ENCODE measurements around the gene LSM14B. TPM values are rescaled to one million over a fixed set of nuclear protein-coding genes. Genes with fewer than 3 reads are reported as not detected.

LSM14B gene
- total and polyA plus RNA-seq, 2 experiments from 2014 or later: 7.1 to 43.1 TPM

GRCh38 chr20:62157387-62158087, 35.3 kb downstream of the LSM14B start:
- DNase-seq (ENCODE audit: low spot score): no peak
- H2AFZ ChIP-seq: no peak overlapping the region
- no peak overlapping the region for H3K27ac ChIP-seq
- 88% methylated on average over 24 of the region's 25 CpGs for WGBS (ENCODE audit: low lambda C conversion rate, missing lambda C conversion rate)
- no peak overlapping the region for H3K4me2 ChIP-seq
- H3K9me3 ChIP-seq (ENCODE audit: low read depth): no peaks in the 10 kb centered on the region
- H3K27me3 ChIP-seq: no peaks in the 10 kb centered on the region
- H3K9me2 ChIP-seq (replicated peaks; ENCODE audit: insufficient read depth): no peaks in the 10 kb centered on the region
- peaks cover 57% of the 10 kb centered on the region for H3K79me2 ChIP-seq
- no peak overlapping the region for H3K4me3 ChIP-seq
- H3K4me1 ChIP-seq (ENCODE audit: insufficient read depth): no peaks in the 10 kb centered on the region
- TF ChIP-seq, protein P1, sequence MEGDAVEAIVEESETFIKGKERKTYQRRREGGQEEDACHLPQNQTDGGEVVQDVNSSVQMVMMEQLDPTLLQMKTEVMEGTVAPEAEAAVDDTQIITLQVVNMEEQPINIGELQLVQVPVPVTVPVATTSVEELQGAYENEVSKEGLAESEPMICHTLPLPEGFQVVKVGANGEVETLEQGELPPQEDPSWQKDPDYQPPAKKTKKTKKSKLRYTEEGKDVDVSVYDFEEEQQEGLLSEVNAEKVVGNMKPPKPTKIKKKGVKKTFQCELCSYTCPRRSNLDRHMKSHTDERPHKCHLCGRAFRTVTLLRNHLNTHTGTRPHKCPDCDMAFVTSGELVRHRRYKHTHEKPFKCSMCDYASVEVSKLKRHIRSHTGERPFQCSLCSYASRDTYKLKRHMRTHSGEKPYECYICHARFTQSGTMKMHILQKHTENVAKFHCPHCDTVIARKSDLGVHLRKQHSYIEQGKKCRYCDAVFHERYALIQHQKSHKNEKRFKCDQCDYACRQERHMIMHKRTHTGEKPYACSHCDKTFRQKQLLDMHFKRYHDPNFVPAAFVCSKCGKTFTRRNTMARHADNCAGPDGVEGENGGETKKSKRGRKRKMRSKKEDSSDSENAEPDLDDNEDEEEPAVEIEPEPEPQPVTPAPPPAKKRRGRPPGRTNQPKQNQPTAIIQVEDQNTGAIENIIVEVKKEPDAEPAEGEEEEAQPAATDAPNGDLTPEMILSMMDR (IDR thresholded peaks at IDR 0.05; ENCODE audit: poor library complexity): no peak
- no peak for TF ChIP-seq EZH2 (IDR thresholded peaks at IDR 0.05; ENCODE audit: borderline replicate concordance)
- TF ChIP-seq EZH2phosphoT487 (IDR thresholded peaks at IDR 0.05; ENCODE audit: low read depth, severe bottlenecking, unreplicated experiment): no peak
- H4K20me1 ChIP-seq (ENCODE audit: insufficient read depth, poor library complexity, severe bottlenecking): peaks cover 31% of the 10 kb centered on the region
- H3K36me3 ChIP-seq (replicated peaks; ENCODE audit: insufficient read depth, low read depth): no peaks in the 10 kb centered on the region

DNA sequence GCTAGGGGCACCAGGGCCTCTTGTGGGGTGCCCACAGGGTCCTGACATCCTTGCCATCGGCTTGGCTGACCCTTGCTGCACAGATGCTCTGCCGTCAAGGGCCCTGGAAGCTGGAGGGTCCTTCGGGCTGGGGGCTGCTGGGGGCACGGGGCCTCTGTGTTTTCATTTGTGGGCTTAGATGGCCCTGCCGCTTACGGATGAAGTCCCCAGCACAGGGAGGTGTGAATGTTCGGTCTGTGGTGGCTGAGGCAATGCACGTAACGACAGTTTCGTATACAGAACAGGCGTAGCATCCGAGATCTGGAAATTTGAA, 35.8 kb downstream of the LSM14B start:
- TF ChIP-seq EZH2phosphoT487 (IDR thresholded peaks at IDR 0.05; ENCODE audit: low read depth, severe bottlenecking, unreplicated experiment) (no peak), EZH2 (IDR thresholded peaks at IDR 0.05; ENCODE audit: borderline replicate concordance) (no peak)
- TF ChIP-seq, protein P1 (IDR thresholded peaks at IDR 0.05; ENCODE audit: poor library complexity): no peak
- H3K9me3 ChIP-seq (ENCODE audit: low read depth): no peaks in the 10 kb centered on the region
- WGBS (ENCODE audit: low lambda C conversion rate, missing lambda C conversion rate): 98% methylated on average over 12 of the region's 12 CpGs
- H3K27ac ChIP-seq: no peak overlapping the region
- no peaks in the 10 kb centered on the region for H3K4me1 ChIP-seq (ENCODE audit: insufficient read depth)
- H3K9me2 ChIP-seq (replicated peaks; ENCODE audit: insufficient read depth): no peaks in the 10 kb centered on the region
- no peaks in the 10 kb centered on the region for H3K36me3 ChIP-seq (replicated peaks; ENCODE audit: insufficient read depth, low read depth)
- DNase-seq (ENCODE audit: low spot score): no peak
- no peaks in the 10 kb centered on the region for H3K27me3 ChIP-seq
- H2AFZ ChIP-seq: no peak overlapping the region
- peaks cover 31% of the 10 kb centered on the region for H4K20me1 ChIP-seq (ENCODE audit: insufficient read depth, poor library complexity, severe bottlenecking)
- H3K79me2 ChIP-seq: peaks cover 52% of the 10 kb centered on the region
- H3K4me3 ChIP-seq: no peak overlapping the region
- no peak overlapping the region for H3K4me2 ChIP-seq

DNA sequence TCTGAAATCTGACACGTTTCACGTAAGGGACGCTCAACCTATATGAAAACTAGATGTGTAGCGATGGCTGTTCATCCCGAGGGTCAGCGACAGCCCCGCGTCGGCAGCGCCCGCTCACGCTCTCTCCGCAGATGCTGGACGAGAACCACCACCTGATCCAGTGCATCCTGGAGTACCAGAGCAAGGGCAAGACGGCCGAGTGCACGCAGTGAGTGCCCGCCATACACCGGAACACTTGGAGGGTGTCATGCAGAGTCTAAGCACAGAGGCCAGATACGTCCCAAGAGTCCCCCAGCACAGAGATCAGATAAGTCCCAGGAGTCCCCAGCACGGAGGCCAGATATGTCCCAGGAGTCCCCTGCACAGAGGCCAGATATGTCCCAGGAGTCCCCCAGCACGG, 36.3 kb downstream of the LSM14B start:
- DNase-seq (ENCODE audit: low spot score): no peak
- Histone ChIP-seq H3K4me2 (no peak overlapping the region), H3K4me1 (ENCODE audit: insufficient read depth) (no peaks in the 10 kb centered on the region), H3K27ac (no peak overlapping the region), H3K4me3 (no peak overlapping the region), H2AFZ (no peak overlapping the region), H4K20me1 (ENCODE audit: insufficient read depth, poor library complexity, severe bottlenecking) (peaks cover 31% of the 10 kb centered on the region), H3K9me3 (ENCODE audit: low read depth) (no peaks in the 10 kb centered on the region), H3K27me3 (no peaks in the 10 kb centered on the region), H3K36me3 (replicated peaks; ENCODE audit: insufficient read depth, low read depth) (no peaks in the 10 kb centered on the region), H3K9me2 (replicated peaks; ENCODE audit: insufficient read depth) (no peaks in the 10 kb centered on the region), H3K79me2 (peaks cover 47% of the 10 kb centered on the region)
- 98% methylated on average over 21 of the region's 22 CpGs for WGBS (ENCODE audit: low lambda C conversion rate, missing lambda C conversion rate)
- TF ChIP-seq EZH2 (IDR thresholded peaks at IDR 0.05; ENCODE audit: borderline replicate concordance) (no peak), EZH2phosphoT487 (IDR thresholded peaks at IDR 0.05; ENCODE audit: low read depth, severe bottlenecking, unreplicated experiment) (no peak)
- TF ChIP-seq, protein P1 (IDR thresholded peaks at IDR 0.05; ENCODE audit: poor library complexity): no peak

All from hepatocyte (in vitro differentiated cells).